HEK293 (cell line): ENCODE measurements around the gene C19orf12.
A peak's percentile ranks its signal among the peaks of the same experiment; 100 is the strongest.

Experiments
- CTCF ChIA-PET: fragments of 350-600 bp; formaldehyde crosslinking; extraction: SDS; loops from one replicate; lab custom pipeline; 2021; ENCODE audit warnings: antibody characterized with exemption; lab: Yijun Ruan, JAX
- POLR2A ChIA-PET: fragments of 300-600 bp; formaldehyde crosslinking; extraction: SDS; loops from one replicate; lab custom pipeline; 2020; ENCODE audit warnings: antibody characterized with exemption, inconsistent platforms; lab: Yijun Ruan, JAX
- H3K27ac ChIP-seq: fragments of 200-500 bp; sonication (Bioruptor generic); 2 replicates; pipeline ENCODE4 v1.5.1; 2014; ENCODE audit warnings: low read depth, low read length, control low read depth, inconsistent platforms; ENCODE audit errors: extremely low read depth
- H3K36me3 ChIP-seq, 2 experiments: fragments of 200-500 bp in 1 of 2; sonication (Bioruptor generic) in 1 of 2; 1 replicate in 1 of 2; 2 replicates in 1 of 2; pipeline ENCODE4 v1.5.1; 2014 to 2017; ENCODE audit warnings: inconsistent platforms in 2 of 2, low read length in 2 of 2; ENCODE audit not compliant: control insufficient read depth in 2 of 2, insufficient read depth in 1 of 2
- H3K4me1 ChIP-seq: fragments of 200-500 bp; sonication (Bioruptor generic); 2 replicates; pipeline ENCODE4 v1.5.1; 2014; ENCODE audit warnings: mild to moderate bottlenecking, low read length, inconsistent platforms; ENCODE audit not compliant: control insufficient read depth, insufficient read depth
- H3K4me3 ChIP-seq: 2 replicates; pipeline ENCODE4 v1.5.1; 2011; ENCODE audit warnings: low read depth, mild to moderate bottlenecking, control low read depth, low read length, moderate library complexity
- H3K9me3 ChIP-seq: fragments of 200-500 bp; sonication (Bioruptor generic); 2 replicates; pipeline ENCODE4 v1.5.1; 2014; ENCODE audit warnings: low read depth, low read length, inconsistent platforms; ENCODE audit not compliant: control insufficient read depth, insufficient read depth
- HOXA7 ChIP-seq: sonication (generic); formaldehyde crosslinking; IDR thresholded peaks from 2 replicates; pipeline ENCODE4 v1.8.1; 2022; ENCODE audit warnings: missing genetic modification reagents, borderline replicate concordance
- KLF1 ChIP-seq: fragments of 450-650 bp; formaldehyde crosslinking; IDR thresholded peaks from 2 replicates; pipeline ENCODE4 v1.5.1; 2016; ENCODE audit warnings: missing biosample characterization, missing genetic modification characterization
- KLF16 ChIP-seq: fragments of 450-650 bp; formaldehyde crosslinking; IDR thresholded peaks from 2 replicates; pipeline ENCODE4 v1.5.1; 2017; ENCODE audit warnings: missing biosample characterization, missing genetic modification characterization
- OVOL3 ChIP-seq: fragments of 450-650 bp; formaldehyde crosslinking; IDR thresholded peaks from 2 replicates; pipeline ENCODE4 v1.5.1; 2016; ENCODE audit warnings: missing biosample characterization, missing genetic modification characterization
- SCRT1 ChIP-seq: fragments of 450-650 bp; formaldehyde crosslinking; IDR thresholded peaks from 2 replicates; pipeline ENCODE4 v1.5.1; 2016; ENCODE audit warnings: missing biosample characterization, missing genetic modification characterization, borderline replicate concordance
- YY1 ChIP-seq: fragments of 450-650 bp; formaldehyde crosslinking; IDR thresholded peaks from 2 replicates; pipeline ENCODE4 v1.5.1; 2018; ENCODE audit warnings: missing biosample characterization, missing genetic modification characterization
- YY2 ChIP-seq: fragments of 450-650 bp; formaldehyde crosslinking; IDR thresholded peaks from 2 replicates; pipeline ENCODE4 v1.5.1; 2016; ENCODE audit warnings: missing biosample characterization, missing genetic modification characterization
- ZBTB1 ChIP-seq: fragments of 450-650 bp; formaldehyde crosslinking; IDR thresholded peaks from 2 replicates; pipeline ENCODE4 v1.5.1; 2016; ENCODE audit warnings: missing biosample characterization, missing genetic modification characterization
- ZNF112 ChIP-seq: fragments of 450-650 bp; formaldehyde crosslinking; IDR thresholded peaks from 2 replicates; pipeline ENCODE4 v1.5.0; 2017; ENCODE audit warnings: missing biosample characterization, missing genetic modification characterization
- ZNF132 ChIP-seq: fragments of 450-650 bp; formaldehyde crosslinking; IDR thresholded peaks from 2 replicates; pipeline ENCODE4 v1.5.1; 2017; ENCODE audit warnings: missing biosample characterization, missing genetic modification characterization, borderline replicate concordance
- ZNF133 ChIP-seq: fragments of 450-650 bp; formaldehyde crosslinking; IDR thresholded peaks from 2 replicates; pipeline ENCODE4 v1.5.1; 2016; ENCODE audit warnings: missing biosample characterization, missing genetic modification characterization
- ZNF138 ChIP-seq: fragments of 450-650 bp; formaldehyde crosslinking; IDR thresholded peaks from 2 replicates; pipeline ENCODE4 v1.5.1; 2016; ENCODE audit warnings: missing biosample characterization, missing genetic modification characterization, borderline replicate concordance
- ZNF2 ChIP-seq: fragments of 450-650 bp; formaldehyde crosslinking; IDR thresholded peaks from 2 replicates; pipeline ENCODE4 v1.5.1; 2016; ENCODE audit warnings: missing biosample characterization, missing genetic modification characterization
- ZNF214 ChIP-seq: fragments of 450-650 bp; formaldehyde crosslinking; IDR thresholded peaks from 2 replicates; pipeline ENCODE4 v1.5.1; 2017; ENCODE audit warnings: missing biosample characterization, mild to moderate bottlenecking, missing genetic modification characterization, borderline replicate concordance
- ZNF324 ChIP-seq: fragments of 450-650 bp; formaldehyde crosslinking; IDR thresholded peaks from 2 replicates; pipeline ENCODE4 v1.5.1; 2016; ENCODE audit warnings: missing biosample characterization, missing genetic modification characterization
- ZNF335 ChIP-seq: fragments of 450-650 bp; formaldehyde crosslinking; conservative IDR thresholded peaks from 2 replicates; pipeline ENCODE4 v1.5.1; 2016; ENCODE audit warnings: missing biosample characterization, missing genetic modification characterization
- ZNF350 ChIP-seq: fragments of 450-650 bp; formaldehyde crosslinking; IDR thresholded peaks from 2 replicates; pipeline ENCODE4 v1.5.0; 2017; ENCODE audit warnings: missing biosample characterization, mild to moderate bottlenecking, missing genetic modification characterization
- ZNF354C ChIP-seq: fragments of 450-650 bp; formaldehyde crosslinking; IDR thresholded peaks from 2 replicates; pipeline ENCODE4 v1.5.1; 2016; ENCODE audit warnings: missing biosample characterization, missing genetic modification characterization, low read depth, borderline replicate concordance
- ZNF501 ChIP-seq: fragments of 450-650 bp; formaldehyde crosslinking; IDR thresholded peaks from 2 replicates; pipeline ENCODE4 v1.5.1; 2016; ENCODE audit warnings: missing biosample characterization, missing genetic modification characterization
- ZNF529 ChIP-seq: fragments of 450-650 bp; formaldehyde crosslinking; IDR thresholded peaks from 2 replicates; pipeline ENCODE4 v1.5.1; 2017; ENCODE audit warnings: missing genetic modification characterization, missing biosample characterization; ENCODE audit not compliant: insufficient replicate concordance
- ZNF549 ChIP-seq: fragments of 450-650 bp; IDR thresholded peaks from 2 replicates; pipeline ENCODE4 v1.5.1; 2018; ENCODE audit warnings: missing biosample characterization, missing genetic modification characterization, mild to moderate bottlenecking, inconsistent platforms, moderate library complexity
- ZNF629 ChIP-seq: fragments of 450-650 bp; formaldehyde crosslinking; IDR thresholded peaks from 2 replicates; pipeline ENCODE4 v1.5.1; 2017; ENCODE audit warnings: missing biosample characterization, missing genetic modification characterization
- ZNF76 ChIP-seq: fragments of 450-650 bp; formaldehyde crosslinking; IDR thresholded peaks from 2 replicates; pipeline ENCODE4; 2016; ENCODE audit warnings: low read depth, missing biosample characterization, missing genetic modification characterization, borderline replicate concordance
- ZNF768 ChIP-seq: fragments of 450-650 bp; formaldehyde crosslinking; IDR thresholded peaks from 2 replicates; pipeline ENCODE4 v1.5.1; 2018; ENCODE audit warnings: missing biosample characterization, mild to moderate bottlenecking, missing genetic modification characterization
- TF ChIP-seq, protein P1 (sequence below): fragments of 450-650 bp; formaldehyde crosslinking; IDR thresholded peaks from 2 replicates; pipeline ENCODE4 v1.5.1; 2016; ENCODE audit warnings: missing biosample characterization, missing genetic modification characterization
- TF ChIP-seq, protein P2 (sequence below): fragments of 450-650 bp; formaldehyde crosslinking; IDR thresholded peaks from 2 replicates; pipeline ENCODE4 v1.5.1; 2016; ENCODE audit warnings: missing biosample characterization, missing genetic modification characterization
- TF ChIP-seq, protein P3 (sequence below): fragments of 450-650 bp; formaldehyde crosslinking; IDR thresholded peaks from 2 replicates; pipeline ENCODE4 v1.5.1; 2016; ENCODE audit warnings: missing biosample characterization, missing genetic modification characterization
- TF ChIP-seq, protein P4 (sequence below): fragments of 450-650 bp; formaldehyde crosslinking; IDR thresholded peaks from 2 replicates; pipeline ENCODE4 v1.5.1; 2016; ENCODE audit warnings: missing biosample characterization, missing genetic modification characterization
- TF ChIP-seq, protein P5 (sequence below): fragments of 450-650 bp; formaldehyde crosslinking; IDR thresholded peaks from 2 replicates; pipeline ENCODE4 v1.5.1; 2016; ENCODE audit warnings: missing biosample characterization, missing genetic modification characterization

Gene C19orf12

DNA sequence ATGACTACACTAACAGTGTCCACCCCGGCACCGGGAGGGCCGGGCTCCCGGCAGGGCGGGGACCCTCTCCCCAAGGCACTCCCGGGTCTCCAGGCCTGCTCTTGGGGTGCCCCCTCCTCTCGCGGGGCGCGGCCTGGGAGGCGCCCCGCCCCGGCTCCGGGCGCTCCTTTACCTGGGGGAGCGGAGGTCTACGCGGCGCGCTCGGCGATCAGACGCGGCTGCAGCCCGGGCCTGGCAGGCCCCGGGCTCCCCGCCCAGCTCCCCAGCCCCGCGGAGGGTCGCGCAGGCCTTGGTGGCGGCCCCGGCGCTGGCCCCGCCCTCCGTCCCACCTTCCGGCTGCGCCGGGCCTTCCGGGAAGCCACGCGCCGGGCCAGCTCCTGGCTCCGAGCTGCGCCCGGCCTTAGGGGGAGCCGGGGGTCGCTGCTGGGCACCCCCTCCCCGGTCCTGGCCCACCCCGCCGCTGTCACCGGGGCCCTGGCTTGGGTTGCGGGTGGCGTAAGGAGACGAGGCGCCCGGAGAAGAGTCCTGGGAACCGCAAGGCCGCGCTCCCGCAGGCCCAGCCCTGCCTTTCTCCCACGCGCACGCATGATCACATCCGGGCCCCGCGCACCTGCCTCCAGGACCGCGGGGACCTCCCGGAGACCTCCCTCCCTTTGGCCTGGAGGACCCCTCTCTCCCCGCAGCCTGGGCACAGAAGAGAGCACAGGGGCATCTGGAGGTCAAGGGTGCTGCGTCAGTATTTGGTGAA, at the start of gene C19orf12:
TSS of gene C19orf12 (minus strand) at position 309 of the 748 bp plus-strand sequence. CDS start 6,848 bp downstream, outside the sequence.
- peaks cover 0 to 10% of the 10 kb centered on the region in 2 experiments; a peak in 1 of 3 replicates for H3K36me3 ChIP-seq
- peak within 1 kb of the TSS; percentile 96 for H3K27ac ChIP-seq
- peaks cover 16% of the 10 kb centered on the region for H3K4me1 ChIP-seq
- H3K9me3 ChIP-seq: no peaks in the 10 kb centered on the region
- peak within 1 kb of the TSS; percentile 65 for H3K4me3 ChIP-seq
- ChIA-PET CTCF (interaction anchor here (0.6 to 13.2 kb wide), 21 partner anchors 9 to 946 kb away, joined by 3 to 299 read pairs (median 6); partner anchors contain the start of gene POP4), POLR2A (interaction anchor here (0.5 to 4.5 kb wide), 23 partner anchors 9 to 1921 kb away, joined by 3 to 40 read pairs (median 4); partner anchors contain the start of genes CCNE1, PLEKHF1 and POP4)
- TF ChIP-seq, protein P1, sequence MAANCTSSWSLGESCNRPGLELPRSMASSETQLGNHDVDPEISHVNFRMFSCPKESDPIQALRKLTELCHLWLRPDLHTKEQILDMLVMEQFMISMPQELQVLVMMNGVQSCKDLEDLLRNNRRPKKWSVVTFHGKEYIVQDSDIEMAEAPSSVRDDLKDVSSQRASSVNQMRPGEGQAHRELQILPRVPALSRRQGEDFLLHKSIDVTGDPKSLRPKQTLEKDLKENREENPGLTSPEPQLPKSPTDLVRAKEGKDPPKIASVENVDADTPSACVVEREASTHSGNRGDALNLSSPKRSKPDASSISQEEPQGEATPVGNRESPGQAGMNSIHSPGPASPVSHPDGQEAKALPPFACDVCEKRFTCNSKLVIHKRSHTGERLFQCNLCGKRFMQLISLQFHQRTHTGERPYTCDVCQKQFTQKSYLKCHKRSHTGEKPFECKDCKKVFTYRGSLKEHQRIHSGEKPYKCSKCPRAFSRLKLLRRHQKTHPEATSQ (tag by site-specific recombination): peak; percentile 85; the same call in 1 of the 2 replicates
- TF ChIP-seq SCRT1 (no peak), ZNF549 (tag by site-specific recombination) (no peak), KLF1 (tag by site-specific recombination) (peak; percentile 96), ZNF133 (tag by site-specific recombination) (no peak), ZNF132 (tag by site-specific recombination) (no peak), YY2 (tag by site-specific recombination) (no peak), ZNF501 (peak; percentile 96), ZNF76 (tag by site-specific recombination) (peak; percentile 72), ZNF354C (tag by site-specific recombination) (no peak), ZNF214 (tag by site-specific recombination) (no peak), ZNF529 (tag by site-specific recombination) (no peak), YY1 (peak; percentile 57; the same call in 1 of the 2 replicates), ZNF138 (no peak), ZNF335 (tag by site-specific recombination) (peak; percentile 96), ZNF350 (tag by site-specific recombination) (no peak), KLF16 (tag by site-specific recombination) (peak; percentile 83), ZNF2 (tag by site-specific recombination) (peak; percentile 69), ZNF629 (tag by site-specific recombination) (no peak), ZNF768 (tag by site-specific recombination) (no peak; the same call in 1 of the 2 replicates), OVOL3 (tag by site-specific recombination) (peak; percentile 64; the same call in 1 of the 2 replicates), ZBTB1 (0 out of 2 replicates have a peak, but pooled peaks have one; percentile 11), HOXA7 (CRISPR knock-in tag) (0 out of 2 replicates have a peak, but pooled peaks have one; percentile 25), ZNF324 (peak; percentile 56; the same call in 1 of the 2 replicates), ZNF112 (tag by site-specific recombination) (no peak)
- TF ChIP-seq, protein P2, sequence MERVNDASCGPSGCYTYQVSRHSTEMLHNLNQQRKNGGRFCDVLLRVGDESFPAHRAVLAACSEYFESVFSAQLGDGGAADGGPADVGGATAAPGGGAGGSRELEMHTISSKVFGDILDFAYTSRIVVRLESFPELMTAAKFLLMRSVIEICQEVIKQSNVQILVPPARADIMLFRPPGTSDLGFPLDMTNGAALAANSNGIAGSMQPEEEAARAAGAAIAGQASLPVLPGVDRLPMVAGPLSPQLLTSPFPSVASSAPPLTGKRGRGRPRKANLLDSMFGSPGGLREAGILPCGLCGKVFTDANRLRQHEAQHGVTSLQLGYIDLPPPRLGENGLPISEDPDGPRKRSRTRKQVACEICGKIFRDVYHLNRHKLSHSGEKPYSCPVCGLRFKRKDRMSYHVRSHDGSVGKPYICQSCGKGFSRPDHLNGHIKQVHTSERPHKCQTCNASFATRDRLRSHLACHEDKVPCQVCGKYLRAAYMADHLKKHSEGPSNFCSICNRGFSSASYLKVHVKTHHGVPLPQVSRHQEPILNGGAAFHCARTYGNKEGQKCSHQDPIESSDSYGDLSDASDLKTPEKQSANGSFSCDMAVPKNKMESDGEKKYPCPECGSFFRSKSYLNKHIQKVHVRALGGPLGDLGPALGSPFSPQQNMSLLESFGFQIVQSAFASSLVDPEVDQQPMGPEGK (tag by site-specific recombination): peak; percentile 65
- TF ChIP-seq, protein P3, sequence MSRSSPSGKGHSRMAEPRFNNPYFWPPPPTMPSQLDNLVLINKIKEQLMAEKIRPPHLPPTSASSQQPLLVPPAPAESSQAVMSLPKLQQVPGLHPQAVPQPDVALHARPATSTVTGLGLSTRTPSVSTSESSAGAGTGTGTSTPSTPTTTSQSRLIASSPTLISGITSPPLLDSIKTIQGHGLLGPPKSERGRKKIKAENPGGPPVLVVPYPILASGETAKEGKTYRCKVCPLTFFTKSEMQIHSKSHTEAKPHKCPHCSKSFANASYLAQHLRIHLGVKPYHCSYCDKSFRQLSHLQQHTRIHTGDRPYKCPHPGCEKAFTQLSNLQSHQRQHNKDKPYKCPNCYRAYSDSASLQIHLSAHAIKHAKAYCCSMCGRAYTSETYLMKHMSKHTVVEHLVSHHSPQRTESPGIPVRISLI (tag by site-specific recombination): no peak
- TF ChIP-seq, protein P4, sequence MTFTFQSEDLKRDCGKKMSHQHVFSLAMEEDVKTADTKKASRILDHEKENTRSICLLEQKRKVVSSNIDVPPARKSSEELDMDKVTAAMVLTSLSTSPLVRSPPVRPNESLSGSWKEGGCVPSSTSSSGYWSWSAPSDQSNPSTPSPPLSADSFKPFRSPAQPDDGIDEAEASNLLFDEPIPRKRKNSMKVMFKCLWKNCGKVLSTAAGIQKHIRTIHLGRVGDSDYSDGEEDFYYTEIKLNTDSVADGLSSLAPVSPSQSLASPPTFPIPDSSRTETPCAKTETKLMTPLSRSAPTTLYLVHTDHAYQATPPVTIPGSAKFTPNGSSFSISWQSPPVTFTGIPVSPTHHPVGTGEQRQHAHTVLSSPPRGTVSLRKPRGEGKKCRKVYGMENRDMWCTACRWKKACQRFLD (tag by site-specific recombination): no peak
- TF ChIP-seq, protein P5, sequence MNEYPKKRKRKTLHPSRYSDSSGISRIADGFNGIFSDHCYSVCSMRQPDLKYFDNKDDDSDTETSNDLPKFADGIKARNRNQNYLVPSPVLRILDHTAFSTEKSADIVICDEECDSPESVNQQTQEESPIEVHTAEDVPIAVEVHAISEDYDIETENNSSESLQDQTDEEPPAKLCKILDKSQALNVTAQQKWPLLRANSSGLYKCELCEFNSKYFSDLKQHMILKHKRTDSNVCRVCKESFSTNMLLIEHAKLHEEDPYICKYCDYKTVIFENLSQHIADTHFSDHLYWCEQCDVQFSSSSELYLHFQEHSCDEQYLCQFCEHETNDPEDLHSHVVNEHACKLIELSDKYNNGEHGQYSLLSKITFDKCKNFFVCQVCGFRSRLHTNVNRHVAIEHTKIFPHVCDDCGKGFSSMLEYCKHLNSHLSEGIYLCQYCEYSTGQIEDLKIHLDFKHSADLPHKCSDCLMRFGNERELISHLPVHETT (tag by site-specific recombination): no peak
